Stimulated activated naive B cell treated with anti-CD40 and anti-IgM and Interleukin-4, amounts not matched to agents 10 μg/mL and 1 μg/mL and 100 μg/mL, for 72 hours (primary cell): Measurements from ENCODE around the gene CD248.
"Not testable (repeated sequence)": the region's sequence is repeated elsewhere in the genome, so short reads cannot be mapped to it uniquely, and the experiment has no call there.

Experiments
- ATAC-seq, 2 donors: fragments of 150-1000 bp; cut with Tn5 transposase; replicated peaks; 2 replicates each; pipeline ENCODE4 v1.10.0; 2021; ENCODE audit warnings: moderate library complexity in 1 of 2
- DNase-seq: peaks from one replicate; pipeline ENCODE4 v3.0.0; 2021
- H3K27ac Mint-ChIP-seq: one replicate; pipeline ENCODE4 v1.8.0; 2022; ENCODE audit warnings: mild to moderate bottlenecking, mixed read lengths
- H3K27me3 Mint-ChIP-seq, 2 donors: one replicate each; pipeline ENCODE4 v1.8.0; 2022; ENCODE audit warnings: mixed read lengths in 2 of 2
- H3K36me3 Mint-ChIP-seq, 2 donors: one replicate each; pipeline ENCODE4 v1.8.0; 2022; ENCODE audit warnings: mixed read lengths in 2 of 2, mild to moderate bottlenecking in 1 of 2
- H3K4me1 Mint-ChIP-seq, 2 donors: one replicate each; pipeline ENCODE4 v1.8.0; 2022; ENCODE audit warnings: mixed read lengths in 2 of 2, mild to moderate bottlenecking in 1 of 2
- H3K4me3 Mint-ChIP-seq, 2 donors: one replicate each; pipeline ENCODE4 v1.8.0; 2022; ENCODE audit warnings: mild to moderate bottlenecking in 2 of 2, mixed read lengths in 2 of 2, moderate library complexity in 1 of 2
- H3K9me3 Mint-ChIP-seq, 2 donors: one replicate each; pipeline ENCODE4 v1.8.0; 2022; ENCODE audit warnings: mixed read lengths in 2 of 2, mild to moderate bottlenecking in 1 of 2

The CD248 gene, protein sequence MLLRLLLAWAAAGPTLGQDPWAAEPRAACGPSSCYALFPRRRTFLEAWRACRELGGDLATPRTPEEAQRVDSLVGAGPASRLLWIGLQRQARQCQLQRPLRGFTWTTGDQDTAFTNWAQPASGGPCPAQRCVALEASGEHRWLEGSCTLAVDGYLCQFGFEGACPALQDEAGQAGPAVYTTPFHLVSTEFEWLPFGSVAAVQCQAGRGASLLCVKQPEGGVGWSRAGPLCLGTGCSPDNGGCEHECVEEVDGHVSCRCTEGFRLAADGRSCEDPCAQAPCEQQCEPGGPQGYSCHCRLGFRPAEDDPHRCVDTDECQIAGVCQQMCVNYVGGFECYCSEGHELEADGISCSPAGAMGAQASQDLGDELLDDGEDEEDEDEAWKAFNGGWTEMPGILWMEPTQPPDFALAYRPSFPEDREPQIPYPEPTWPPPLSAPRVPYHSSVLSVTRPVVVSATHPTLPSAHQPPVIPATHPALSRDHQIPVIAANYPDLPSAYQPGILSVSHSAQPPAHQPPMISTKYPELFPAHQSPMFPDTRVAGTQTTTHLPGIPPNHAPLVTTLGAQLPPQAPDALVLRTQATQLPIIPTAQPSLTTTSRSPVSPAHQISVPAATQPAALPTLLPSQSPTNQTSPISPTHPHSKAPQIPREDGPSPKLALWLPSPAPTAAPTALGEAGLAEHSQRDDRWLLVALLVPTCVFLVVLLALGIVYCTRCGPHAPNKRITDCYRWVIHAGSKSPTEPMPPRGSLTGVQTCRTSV

DNA sequence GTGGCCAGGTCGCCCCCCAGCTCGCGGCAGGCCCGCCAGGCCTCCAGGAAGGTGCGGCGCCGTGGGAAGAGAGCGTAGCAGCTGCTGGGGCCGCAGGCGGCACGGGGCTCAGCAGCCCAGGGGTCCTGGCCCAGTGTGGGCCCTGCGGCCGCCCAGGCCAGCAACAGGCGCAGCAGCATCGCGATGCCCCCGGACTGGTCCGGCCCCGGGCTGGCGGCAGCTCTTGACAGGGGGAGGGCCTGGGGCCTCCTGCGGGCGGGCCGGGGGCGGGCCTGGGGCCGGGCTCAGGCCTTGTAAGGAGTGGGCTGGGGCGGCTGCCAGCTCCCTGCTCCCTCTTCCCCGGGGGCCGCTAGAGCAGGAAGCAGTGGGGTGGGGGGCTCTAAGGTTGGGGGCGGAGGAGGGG lies at the start of gene CD248:
Gene CD248 (minus strand): TSS at position 196 of the 403 bp plus-strand sequence. CDS start 17 bp downstream, at position 179.
- no peaks in the 10 kb centered on the region for H3K27me3 Mint-ChIP-seq
- H3K27ac Mint-ChIP-seq: peak within 1 kb of the TSS; percentile 90
- H3K9me3 Mint-ChIP-seq: no peaks in the 10 kb centered on the region
- no peak for ATAC-seq
- no peaks in the 10 kb centered on the region for H3K36me3 Mint-ChIP-seq
- H3K4me1 Mint-ChIP-seq: peaks cover 29 to 40% of the 10 kb centered on the region in 2 donors
- peak within 1 kb of the TSS; percentile 71 to 74 for H3K4me3 Mint-ChIP-seq
- DNase-seq: no peak

DNA sequence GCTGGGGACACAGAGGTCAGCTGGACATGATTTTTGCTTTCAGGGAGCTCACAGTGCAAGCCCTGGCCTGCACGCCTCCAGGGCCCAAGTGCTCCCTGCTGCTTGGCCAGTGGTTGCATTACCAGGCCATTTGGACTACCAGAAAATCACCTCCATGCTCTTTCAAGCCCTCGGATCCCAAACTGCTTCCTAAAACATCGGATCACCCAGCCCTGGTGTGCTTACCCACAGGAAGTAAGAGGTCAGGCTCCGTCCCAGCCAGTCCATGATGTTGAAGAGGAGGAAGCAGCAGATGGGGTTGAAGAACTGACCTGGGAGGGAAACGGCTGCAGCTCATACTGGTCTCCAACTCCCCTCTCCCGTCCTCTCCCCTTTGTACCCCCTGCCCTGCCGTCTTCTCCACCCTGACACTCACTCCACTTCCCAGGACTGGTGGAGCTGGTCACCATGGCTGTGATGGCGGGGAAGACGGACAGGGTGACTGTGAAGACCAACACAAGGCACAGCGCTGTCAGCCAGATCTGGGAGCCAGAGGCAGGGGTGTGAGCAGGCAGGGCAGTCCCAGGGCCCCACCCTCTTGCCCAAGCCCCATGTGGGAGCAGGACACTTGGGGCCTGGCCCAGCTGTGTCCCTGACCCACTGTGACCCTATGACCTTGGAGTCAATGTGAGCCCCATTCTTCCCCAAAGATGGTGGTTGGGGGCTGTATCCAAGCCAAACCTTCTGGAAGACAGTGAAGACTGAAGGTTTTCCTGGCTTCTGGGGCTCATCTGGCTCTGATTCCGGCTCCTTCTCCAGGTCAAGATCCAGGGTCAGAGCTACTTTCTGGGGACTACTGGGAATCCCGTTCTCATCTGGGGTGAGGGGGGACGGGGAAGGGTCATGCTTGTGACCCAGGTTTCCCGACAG lies 49.1 kb upstream of the CD248 start:
- H3K9me3 Mint-ChIP-seq: no peaks in the 10 kb centered on the region
- H3K27me3 Mint-ChIP-seq: no peaks in the 10 kb centered on the region
- peaks cover 12 to 27% of the 10 kb centered on the region in 2 donors for H3K4me1 Mint-ChIP-seq
- peak overlapping the region; percentile 42 for H3K27ac Mint-ChIP-seq
- H3K36me3 Mint-ChIP-seq: peaks cover 31 to 50% of the 10 kb centered on the region in 2 donors
- no peak for ATAC-seq
- DNase-seq: no peak
- H3K4me3 Mint-ChIP-seq: no peak overlapping the region

DNA sequence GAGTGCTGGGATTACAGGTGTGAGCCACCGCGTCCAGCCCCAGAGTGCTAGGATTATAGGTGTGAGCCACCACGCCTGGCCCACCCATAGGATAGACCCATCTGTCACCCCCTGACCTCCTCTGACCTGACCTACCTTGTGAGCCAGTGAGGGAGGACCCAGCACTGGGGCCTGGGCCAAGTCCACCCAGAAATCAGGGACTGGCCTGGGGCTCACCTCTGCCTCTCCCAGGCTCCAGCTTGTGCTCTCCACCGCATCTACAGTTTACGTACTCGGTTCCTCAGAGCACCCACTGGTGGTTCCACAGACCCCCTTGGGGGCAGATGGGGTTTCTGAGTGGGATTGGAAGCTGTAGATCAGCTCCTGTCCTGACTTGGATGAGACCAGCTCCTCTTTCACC lies 48.3 kb upstream of the CD248 start:
- H3K4me3 Mint-ChIP-seq: no peak overlapping the region
- H3K36me3 Mint-ChIP-seq: peaks cover 27 to 47% of the 10 kb centered on the region in 2 donors
- ATAC-seq: no peak
- no peaks in the 10 kb centered on the region for H3K9me3 Mint-ChIP-seq
- no peak overlapping the region for H3K27ac Mint-ChIP-seq
- peaks cover 10 to 19% of the 10 kb centered on the region in 2 donors for H3K4me1 Mint-ChIP-seq
- no peak for DNase-seq
- no peaks in the 10 kb centered on the region for H3K27me3 Mint-ChIP-seq

DNA sequence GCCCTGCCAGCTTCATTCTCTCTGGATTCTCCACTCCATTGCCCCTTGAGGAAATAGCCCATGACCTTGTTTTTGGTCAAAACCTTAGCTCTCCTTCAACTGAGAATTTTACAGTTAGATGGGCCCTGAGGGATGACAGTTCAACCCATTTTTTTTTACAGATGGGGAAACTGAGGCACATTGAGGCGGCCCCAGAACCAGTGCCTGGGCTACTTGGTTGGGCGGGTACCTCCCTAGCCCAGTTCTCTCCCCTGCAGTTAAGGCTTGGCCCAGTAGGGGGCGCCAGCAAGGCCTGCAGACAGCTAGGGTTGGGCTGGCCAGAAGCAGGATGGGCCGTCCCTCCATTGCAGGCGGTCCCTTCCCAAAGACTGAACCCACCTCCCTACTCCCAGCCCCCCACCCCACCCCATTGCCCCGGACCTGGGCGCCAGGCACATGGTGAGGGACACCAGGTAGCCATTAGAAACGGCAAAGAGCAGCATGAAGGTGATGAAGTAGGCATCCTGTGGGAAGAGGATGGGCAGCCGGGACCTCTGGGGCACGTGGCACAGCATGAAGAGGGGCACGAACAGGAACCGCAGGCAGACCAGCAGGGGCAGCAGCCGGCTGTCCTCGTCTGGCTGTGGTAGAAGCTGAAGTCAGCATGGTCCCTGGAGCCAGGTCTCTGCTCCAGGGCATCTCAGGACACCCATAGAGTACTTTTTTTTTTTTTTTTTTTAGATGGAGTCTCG lies 47.1 kb upstream of the CD248 start:
- peak; percentile 45 for DNase-seq
- ATAC-seq: peak; percentile 61 to 69
- peak overlapping the region; percentile 25 for H3K27ac Mint-ChIP-seq

DNA sequence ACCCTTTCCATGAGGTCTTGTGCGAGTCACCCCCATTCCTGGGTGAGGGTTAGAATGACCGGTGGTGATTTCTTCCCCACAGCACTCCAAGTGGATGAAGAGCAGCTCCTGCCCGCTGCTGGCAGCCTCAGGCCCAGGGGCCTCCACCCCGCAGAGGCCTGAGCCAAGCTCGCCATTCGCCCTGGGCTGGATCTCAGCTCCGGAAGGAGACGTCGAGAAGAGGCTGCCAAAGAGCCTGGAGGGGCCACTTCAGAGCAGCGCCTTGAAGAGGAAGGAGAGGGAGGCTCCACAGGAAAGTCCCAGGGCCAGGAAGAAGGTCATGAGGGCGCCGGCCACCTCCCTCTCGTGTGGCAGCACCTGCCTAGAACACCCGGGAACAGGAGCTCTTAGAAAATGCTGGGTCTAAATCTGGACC lies 46.4 kb upstream of the CD248 start:
- Mint-ChIP-seq H3K4me1 (peaks cover 2 to 3% of the 10 kb centered on the region in 2 donors), H3K36me3 (peaks cover 20 to 34% of the 10 kb centered on the region in 2 donors), H3K9me3 (no peaks in the 10 kb centered on the region), H3K27me3 (no peaks in the 10 kb centered on the region), H3K4me3 (no peak overlapping the region), H3K27ac (no peak overlapping the region)
- DNase-seq (no peak), ATAC-seq (no peak)

More for the DNA sequence above, 47.1 kb upstream of the CD248 start:
- Mint-ChIP-seq H3K4me3 (no peak overlapping the region), H3K36me3 (peaks cover 25 to 41% of the 10 kb centered on the region in 2 donors), H3K9me3 (no peaks in the 10 kb centered on the region), H3K4me1 (peaks cover 5 to 10% of the 10 kb centered on the region in 2 donors), H3K27me3 (no peaks in the 10 kb centered on the region)

DNA sequence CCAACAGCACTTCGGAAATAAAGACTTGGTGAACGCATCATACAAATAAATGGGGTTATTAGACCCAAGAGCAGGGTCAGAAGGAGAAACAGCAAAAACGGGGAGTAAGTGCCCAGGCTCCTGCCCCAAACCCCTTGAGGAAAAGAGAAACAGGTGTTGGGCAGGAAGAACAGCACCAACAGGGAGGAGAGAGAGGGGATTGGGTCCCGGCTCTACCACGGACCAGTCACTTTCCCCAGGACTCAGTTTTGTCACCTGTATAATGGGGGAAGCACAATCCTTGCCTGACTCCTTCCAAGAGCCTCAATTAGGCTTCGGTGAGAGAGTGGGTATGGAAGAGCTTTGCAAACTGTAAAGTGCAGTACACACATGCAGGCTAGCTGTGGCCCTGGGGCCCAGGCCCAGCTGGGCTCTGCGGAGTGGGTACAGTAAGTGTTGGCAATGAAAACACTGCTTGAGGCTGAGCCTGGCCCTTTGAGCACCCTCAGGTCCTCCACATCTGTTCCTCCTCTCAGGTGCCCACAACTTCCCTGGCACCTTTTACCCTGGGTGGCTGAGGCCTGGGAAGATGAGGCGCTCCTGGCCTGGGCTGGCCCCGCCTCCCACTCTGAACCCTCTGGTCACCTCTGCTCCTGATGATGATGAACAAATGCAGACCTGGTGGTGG lies 45.8 kb upstream of the CD248 start:
- H3K36me3 Mint-ChIP-seq: peaks cover 18 to 29% of the 10 kb centered on the region in 2 donors
- H3K27ac Mint-ChIP-seq: no peak overlapping the region
- H3K4me1 Mint-ChIP-seq: peaks cover 0 to 1% of the 10 kb centered on the region in 2 donors
- DNase-seq: no peak
- H3K9me3 Mint-ChIP-seq: no peaks in the 10 kb centered on the region
- ATAC-seq: no peak
- no peak overlapping the region for H3K4me3 Mint-ChIP-seq
- H3K27me3 Mint-ChIP-seq: no peaks in the 10 kb centered on the region

DNA sequence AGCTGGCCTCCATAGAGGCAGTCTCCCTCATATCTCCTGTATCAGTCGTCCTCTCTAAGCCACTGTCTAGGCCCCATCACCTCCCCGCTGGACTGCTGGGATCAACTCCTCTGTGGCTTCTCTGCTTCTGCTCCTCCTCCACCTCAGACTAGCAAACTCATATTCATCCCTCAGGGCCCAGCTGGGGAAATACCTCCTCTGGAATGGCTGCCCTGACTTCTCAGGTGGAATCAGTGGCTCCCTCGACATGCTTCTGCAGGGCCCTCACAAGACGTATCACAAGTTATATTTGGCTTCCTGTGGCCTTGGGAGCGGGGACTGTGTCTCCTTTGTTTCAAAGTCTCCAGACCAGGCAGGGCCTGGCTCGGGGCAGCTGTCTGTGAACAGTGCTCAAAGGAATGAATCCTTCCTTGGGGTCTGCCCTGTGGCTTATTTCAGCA lies 44.7 kb upstream of the CD248 start:
- ATAC-seq (no peak), DNase-seq (no peak)
- Mint-ChIP-seq H3K9me3 (no peaks in the 10 kb centered on the region), H3K36me3 (peaks cover 18 to 28% of the 10 kb centered on the region in 2 donors), H3K27me3 (no peaks in the 10 kb centered on the region), H3K4me1 (peaks cover 0 to 1% of the 10 kb centered on the region in 2 donors), H3K4me3 (no peak overlapping the region), H3K27ac (peak overlapping the region; percentile 11)

DNA sequence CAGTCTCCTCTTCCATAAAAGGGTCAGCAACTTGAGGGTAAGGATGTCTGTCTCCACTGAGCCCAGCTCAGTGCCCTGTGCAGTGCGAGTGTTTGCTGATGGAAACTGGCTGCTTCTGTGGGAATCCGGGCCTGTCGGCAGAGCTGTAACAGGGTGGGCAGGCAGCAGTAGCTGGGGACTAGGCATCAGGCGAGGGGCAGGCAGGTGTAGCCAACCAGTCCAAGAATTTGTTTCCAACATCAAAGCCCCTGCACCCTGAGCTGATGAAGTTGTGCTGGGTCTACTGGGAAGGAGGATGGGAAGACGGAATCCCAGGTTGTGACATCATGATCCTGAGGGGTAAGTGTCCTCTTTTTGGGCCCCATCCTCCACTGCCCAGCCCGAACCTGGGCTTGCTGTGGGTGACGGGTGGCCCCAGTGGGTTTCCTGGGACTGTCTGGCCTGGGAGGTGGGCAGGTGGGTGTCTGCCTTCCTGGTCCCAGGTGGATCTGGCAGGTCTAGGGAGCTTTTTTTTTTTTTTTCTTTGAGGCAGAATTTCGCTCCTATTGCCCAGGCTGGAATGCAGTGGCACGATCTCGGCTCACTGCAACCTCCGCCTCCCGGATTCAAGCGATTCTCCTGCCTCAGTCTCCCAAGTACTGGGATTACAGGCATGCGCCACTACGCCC lies 43.7 kb upstream of the CD248 start:
- H3K36me3 Mint-ChIP-seq: peaks cover 15 to 26% of the 10 kb centered on the region in 2 donors

DNA sequence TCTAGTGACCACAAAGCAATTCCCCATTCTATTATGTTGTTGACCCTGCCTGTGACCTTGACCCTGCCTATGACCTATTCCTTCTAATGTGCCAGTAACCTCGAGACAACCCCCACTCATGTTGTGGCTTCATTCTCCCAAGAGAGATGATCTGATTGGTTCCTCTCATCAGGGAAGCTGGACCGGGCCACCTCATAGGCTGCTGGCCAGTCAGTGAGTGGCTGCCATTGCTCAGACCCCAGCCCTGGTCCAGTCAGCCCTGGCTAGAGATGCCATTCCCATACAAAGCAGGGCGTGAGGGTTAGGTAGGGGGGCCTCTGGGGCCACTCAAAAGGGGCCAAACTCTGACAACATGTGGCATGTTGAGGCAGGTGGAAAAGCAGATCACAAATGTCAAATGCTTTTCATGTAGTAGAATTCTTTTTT lies 42.8 kb upstream of the CD248 start:
- no peak for DNase-seq
- Mint-ChIP-seq H3K27ac (no peak overlapping the region), H3K36me3 (peaks cover 11 to 22% of the 10 kb centered on the region in 2 donors), H3K4me3 (no peak overlapping the region), H3K9me3 (no peaks in the 10 kb centered on the region), H3K4me1 (peaks cover 0 to 1% of the 10 kb centered on the region in 2 donors), H3K27me3 (no peaks in the 10 kb centered on the region)
- ATAC-seq: no peak

More for the DNA sequence above, 43.7 kb upstream of the CD248 start:
- peaks cover 0 to 1% of the 10 kb centered on the region in 2 donors for H3K4me1 Mint-ChIP-seq
- H3K9me3 Mint-ChIP-seq: no peaks in the 10 kb centered on the region
- DNase-seq: no peak
- ATAC-seq: no peak
- no peaks in the 10 kb centered on the region for H3K27me3 Mint-ChIP-seq
- peak overlapping the region; percentile 56 for H3K27ac Mint-ChIP-seq
- no peak overlapping the region for H3K4me3 Mint-ChIP-seq

DNA sequence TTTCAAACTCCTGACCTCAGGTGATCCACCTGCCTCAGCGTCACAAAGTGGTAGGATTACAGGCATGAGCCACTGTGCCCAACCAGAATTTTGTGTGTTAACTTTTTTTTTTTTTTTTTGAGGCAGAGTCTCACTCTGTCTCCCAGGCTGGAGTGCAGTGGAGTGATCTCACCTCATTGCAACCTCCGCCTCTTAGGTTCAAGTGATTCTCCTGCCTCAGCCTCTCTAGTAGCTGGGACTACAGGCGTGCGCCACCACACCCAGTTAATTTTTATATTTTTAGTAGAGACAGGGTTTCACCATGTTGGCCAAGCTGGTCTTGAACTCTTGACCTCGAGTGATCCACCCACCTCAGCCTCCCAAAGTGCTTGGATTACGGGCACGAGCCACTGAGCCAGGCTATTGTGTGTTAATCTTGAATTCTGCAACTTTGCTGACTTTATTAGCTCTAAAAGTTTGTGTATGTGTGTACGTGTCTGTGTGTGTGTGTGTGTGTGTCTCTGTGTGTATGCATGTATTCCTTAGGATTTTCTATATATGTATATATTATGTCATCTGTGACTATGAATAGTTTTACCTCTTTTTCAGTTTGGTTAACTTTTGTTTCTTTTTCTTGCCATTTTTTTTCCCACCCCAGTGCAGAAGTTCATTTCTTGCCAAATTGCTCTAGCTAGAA lies 33.9 kb upstream of the CD248 start:
- H3K4me1 Mint-ChIP-seq: peaks cover 9 to 14% of the 10 kb centered on the region in 2 donors
- not testable (repeated sequence) for H3K27ac Mint-ChIP-seq, ATAC-seq, H3K9me3 Mint-ChIP-seq, DNase-seq, H3K4me3 Mint-ChIP-seq, H3K27me3 Mint-ChIP-seq, H3K36me3 Mint-ChIP-seq

DNA sequence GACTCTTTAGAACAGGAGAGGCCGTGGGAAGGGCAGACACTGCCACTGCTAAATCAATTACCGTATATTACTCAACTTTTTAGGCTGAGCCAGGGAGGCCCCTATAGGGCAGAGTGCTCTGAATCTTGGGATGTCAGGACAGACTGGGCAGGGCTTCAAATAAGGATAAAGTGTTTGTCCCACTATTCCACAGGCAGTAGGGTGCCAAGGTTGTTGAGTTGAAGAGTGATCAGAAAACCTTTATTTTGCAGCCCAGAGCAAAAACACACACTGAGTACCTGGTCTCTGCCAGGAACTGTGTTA lies 32.2 kb upstream of the CD248 start:
- no peak overlapping the region for H3K27ac Mint-ChIP-seq
- peaks cover 5 to 7% of the 10 kb centered on the region in 2 donors for H3K27me3 Mint-ChIP-seq
- DNase-seq (no peak), ATAC-seq (no peak)
- H3K4me3 Mint-ChIP-seq: no peak overlapping the region
- H3K36me3 Mint-ChIP-seq: peaks cover 4 to 6% of the 10 kb centered on the region in 2 donors
- H3K4me1 Mint-ChIP-seq: peaks cover 12 to 27% of the 10 kb centered on the region in 2 donors
- peaks cover 2 to 4% of the 10 kb centered on the region in 2 donors for H3K9me3 Mint-ChIP-seq
